ENCODE results near the gene TSTD1.
"Not testable (repeated sequence)": the region's sequence is repeated elsewhere in the genome, so short reads cannot be mapped to it uniquely, and the experiment has no call there.

The TSTD1 gene

DNA sequence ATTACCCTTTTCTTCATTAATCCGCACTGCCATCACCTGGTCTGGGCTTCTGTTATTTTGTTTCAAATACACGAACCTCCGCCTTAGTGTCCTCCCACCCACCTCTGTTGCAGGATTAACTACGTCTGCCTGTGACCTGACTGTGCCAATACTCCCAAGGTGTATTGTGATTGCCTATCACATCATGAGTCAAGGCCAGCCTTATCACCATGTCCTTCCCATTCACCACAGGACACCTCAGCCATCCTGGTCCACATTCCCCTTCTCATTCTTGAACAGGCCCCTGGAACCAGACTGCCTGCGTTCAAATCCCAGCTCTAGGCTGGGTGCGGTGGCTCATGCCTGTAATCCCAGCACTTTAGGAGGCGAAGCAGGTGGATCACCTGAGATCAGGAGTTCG lies 32.2 kb downstream of the TSTD1 start:
- DNase-seq = no peak

DNA sequence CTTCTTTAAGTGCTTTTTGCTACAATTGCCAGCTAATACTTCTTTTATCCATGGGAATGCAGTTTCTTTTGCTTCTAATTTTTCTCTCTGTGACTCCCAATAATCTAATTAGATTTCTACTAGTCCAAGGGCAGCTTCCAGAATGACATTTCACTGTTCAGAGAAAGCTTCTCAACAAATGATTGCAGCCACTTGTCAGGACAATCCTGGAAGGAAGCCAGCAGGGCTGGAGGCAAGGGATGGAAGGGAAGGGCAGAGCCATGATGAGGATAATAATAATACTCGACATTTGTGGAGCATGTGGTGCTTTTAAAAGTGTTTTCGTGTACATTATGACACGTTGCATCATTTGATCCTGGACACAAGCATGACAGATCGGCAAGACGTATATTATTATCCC lies 37.2 kb downstream of the TSTD1 start:
- peak; percentile 13 for DNase-seq

DNA sequence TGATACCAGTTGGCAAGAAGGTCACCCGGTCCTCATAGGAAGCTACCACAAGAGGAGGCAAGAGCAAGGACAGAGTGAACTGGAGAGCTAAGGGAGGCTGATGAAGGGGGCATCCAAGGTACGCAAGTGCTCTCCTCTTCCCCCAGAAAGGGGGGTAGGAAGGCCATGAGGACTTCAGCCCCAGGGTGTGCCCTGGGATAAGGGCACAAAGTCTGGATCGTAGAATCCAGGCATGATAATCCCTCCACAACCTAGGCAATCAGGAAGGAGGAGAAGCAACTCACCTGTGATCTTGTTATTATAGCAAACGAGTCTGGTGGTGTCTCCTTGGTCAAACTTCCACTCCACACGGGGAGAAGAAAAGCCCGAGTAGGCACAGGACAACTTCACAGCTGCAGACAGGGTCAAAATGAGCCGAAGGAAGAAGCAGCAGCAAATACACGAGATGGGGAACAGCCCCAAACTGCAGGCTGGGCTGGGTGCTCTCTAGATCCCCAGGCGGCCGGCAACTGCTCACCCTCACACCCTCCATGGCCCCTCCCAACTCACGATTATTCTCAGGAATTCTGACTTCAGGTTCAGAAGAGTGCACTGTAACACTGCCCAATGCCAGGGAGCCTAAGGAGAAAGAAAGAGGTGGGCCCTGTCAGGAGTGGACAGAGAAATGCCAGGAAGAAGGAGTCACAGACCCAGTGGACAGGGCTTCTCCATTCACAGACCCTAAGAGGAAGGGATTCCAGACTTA lies 37.9 kb downstream of the TSTD1 start:
- no peak for DNase-seq

- DNase-seq = no peak
Observed at GRCh38 chr1:160999376-160999775, 39.4 kb downstream of the TSTD1 start.

DNA sequence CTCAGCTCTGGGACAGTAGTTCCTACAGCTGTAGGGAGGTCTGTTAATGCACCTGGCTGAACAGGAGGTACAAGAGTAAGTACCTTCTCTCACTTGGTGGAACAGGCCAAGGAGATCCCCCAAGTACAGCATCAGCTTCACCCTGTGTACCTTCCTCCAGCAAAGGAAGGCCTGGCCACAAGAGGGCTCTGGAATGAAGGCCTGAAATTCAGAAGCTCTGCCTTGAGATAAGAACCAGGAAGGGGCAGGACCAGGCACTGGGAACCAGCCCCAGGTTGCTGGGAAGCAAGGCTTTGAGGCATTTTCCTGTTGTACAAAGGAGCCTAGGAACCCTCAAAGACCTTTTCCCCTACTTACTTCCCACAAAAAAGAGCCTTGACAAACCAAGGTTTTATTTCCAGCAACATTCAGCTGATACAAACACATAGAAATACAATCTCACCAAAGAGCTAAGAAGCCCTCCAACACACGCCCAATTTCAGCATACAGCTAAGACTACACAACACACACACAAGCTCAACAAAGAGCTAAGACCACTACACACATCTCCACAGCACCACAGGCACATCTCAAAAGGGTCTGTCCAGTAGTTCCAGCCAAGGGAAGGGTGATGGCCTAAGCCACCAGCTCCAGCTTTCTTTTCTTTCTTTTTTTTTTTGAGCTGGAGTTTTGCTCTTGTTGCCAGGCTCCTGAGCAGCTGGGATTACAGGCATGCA lies 41.3 kb downstream of the TSTD1 start:
- DNase-seq = no peak

GRCh38 chr1:160996178-160996577 lies 42.6 kb downstream of the TSTD1 start:
- DNase-seq = no peak

DNA sequence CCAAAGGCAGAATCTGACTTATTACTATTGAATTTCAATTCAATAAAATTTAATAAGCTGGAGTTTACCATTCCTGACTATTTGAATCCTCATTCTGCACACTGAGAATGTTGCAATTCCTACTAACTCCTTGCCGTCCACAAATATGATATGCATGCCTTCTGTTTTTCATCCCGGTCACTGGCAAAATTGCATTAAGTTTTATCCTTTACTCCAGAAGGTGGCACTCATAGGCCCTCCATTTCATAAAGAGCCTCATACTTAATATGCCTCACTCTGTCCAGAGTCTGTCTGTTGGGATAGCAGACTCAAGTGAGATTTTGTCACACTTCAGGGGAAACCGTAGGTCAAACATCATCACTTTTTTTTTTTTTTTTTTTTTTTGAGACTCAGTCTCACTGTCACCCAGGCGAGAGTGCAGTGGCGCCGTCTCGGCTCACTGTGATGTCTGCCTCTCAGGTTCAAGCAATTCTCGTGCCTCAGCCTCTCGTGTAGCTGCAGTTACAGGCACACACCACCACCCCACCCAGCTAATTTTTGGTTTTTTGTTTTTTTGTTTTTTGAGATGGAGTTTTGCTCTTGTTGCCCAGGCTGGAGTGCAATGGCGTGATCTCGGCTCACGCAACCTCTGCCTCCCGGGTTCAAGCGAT lies 45.1 kb downstream of the TSTD1 start:
- DNase-seq = no peak

DNA sequence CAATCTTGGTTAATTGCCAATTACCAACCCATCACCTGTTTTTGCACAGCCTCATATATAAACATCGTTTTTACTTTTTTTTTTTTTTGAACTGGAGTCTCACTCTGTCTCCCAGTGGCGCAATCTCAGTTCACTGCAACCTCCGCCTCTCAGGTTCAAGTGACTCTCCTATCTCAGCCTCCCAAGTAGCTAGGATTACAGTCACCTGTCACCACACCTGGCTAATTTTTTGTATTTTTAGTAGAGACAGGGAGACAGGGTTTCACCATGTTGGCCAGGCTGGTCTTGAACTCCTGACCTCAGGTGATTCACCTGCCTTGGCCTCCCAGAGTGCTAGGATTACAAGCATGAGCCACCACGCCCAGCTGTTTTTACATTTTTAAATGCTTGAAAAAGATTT lies 46.7 kb downstream of the TSTD1 start:
- DNase-seq = not testable (repeated sequence)
